Measurements from ENCODE around the gene MAST3.

MAST3 gene

GRCh38 chr19:18135712-18136584, 38.4 kb downstream of the MAST3 start:
- no peak for DNase-seq (ENCODE audit: low read depth, low spot score)

GRCh38 chr19:18137242-18137641, 39.7 kb downstream of the MAST3 start:
- DNase-seq (ENCODE audit: low read depth, low spot score) = no peak

- DNase-seq (ENCODE audit: low read depth, low spot score) = no peak
These were observed 40.2 kb downstream of the MAST3 start for GRCh38 chr19:18137657-18138339.

- DNase-seq (ENCODE audit: low read depth, low spot score) = no peak
These were observed 42.9 kb downstream of the MAST3 start for GRCh38 chr19:18140473-18140872.

- DNase-seq (ENCODE audit: low read depth, low spot score) = no peak
These were observed 43.5 kb downstream of the MAST3 start for GRCh38 chr19:18141031-18141430.

- DNase-seq (ENCODE audit: low read depth, low spot score) = no peak
These were observed 46.3 kb downstream of the MAST3 start for GRCh38 chr19:18143902-18144301.

- DNase-seq (ENCODE audit: low read depth, low spot score) = no peak
These were observed 46.8 kb downstream of the MAST3 start for GRCh38 chr19:18144361-18144760.

GRCh38 chr19:18144906-18145305, 47.3 kb downstream of the MAST3 start:
- no peak for DNase-seq (ENCODE audit: low read depth, low spot score)

- DNase-seq (ENCODE audit: low read depth, low spot score) = no peak
These were observed 47.9 kb downstream of the MAST3 start for GRCh38 chr19:18145391-18145999.

GRCh38 chr19:18147396-18147795, 49.8 kb downstream of the MAST3 start:
- no peak for DNase-seq (ENCODE audit: low read depth, low spot score)

GRCh38 chr19:18149596-18149975, 52.0 kb downstream of the MAST3 start:
- DNase-seq (ENCODE audit: low read depth, low spot score) = no peak

- DNase-seq (ENCODE audit: low read depth, low spot score) = no peak
These were observed 53.4 kb downstream of the MAST3 start for GRCh38 chr19:18150776-18151624.

GRCh38 chr19:18152442-18152816, 54.9 kb downstream of the MAST3 start:
- DNase-seq (ENCODE audit: low read depth, low spot score) = peak; percentile 88

GRCh38 chr19:18152817-18153555, 55.4 kb downstream of the MAST3 start, which contains the start of gene PIK3R2:
Gene PIK3R2 (plus strand): TSS chr19:18153163. CDS start chr19:18155880, 2,717 bp downstream.
- DNase-seq (ENCODE audit: low read depth, low spot score) = peak; percentile 97

- no peak for DNase-seq (ENCODE audit: low read depth, low spot score)
These were observed 56.1 kb downstream of the MAST3 start for GRCh38 chr19:18153556-18154134.

GRCh38 chr19:18155095-18156087, 57.8 kb downstream of the MAST3 start:
- DNase-seq (ENCODE audit: low read depth, low spot score) = no peak

GRCh38 chr19:18156268-18156667, 58.7 kb downstream of the MAST3 start:
- no peak for DNase-seq (ENCODE audit: low read depth, low spot score)

- no peak for DNase-seq (ENCODE audit: low read depth, low spot score)
These were observed 59.4 kb downstream of the MAST3 start for GRCh38 chr19:18156841-18157464.
